Mucosa of stomach (tissue), 1 donor: ENCODE data around the gene PANK4.

Experiments
- H3K27me3 ChIP-seq: one replicate; pipeline ENCODE4 v1.7.0; 2013; ENCODE audit warnings: mild to moderate bottlenecking, low read length; ENCODE audit not compliant: control insufficient read depth, insufficient read depth
- H3K36me3 ChIP-seq: one replicate; pipeline ENCODE4 v1.7.0; 2013; ENCODE audit warnings: low read length; ENCODE audit not compliant: control insufficient read depth, insufficient read depth
- H3K4me1 ChIP-seq: one replicate; pipeline ENCODE4 v1.7.0; 2013; ENCODE audit warnings: mild to moderate bottlenecking, low read length; ENCODE audit not compliant: control insufficient read depth, insufficient read depth
- H3K4me3 ChIP-seq: one replicate; pipeline ENCODE4 v1.7.0; 2013; ENCODE audit warnings: low read length
- H3K9ac ChIP-seq: one replicate; pipeline ENCODE4 v1.7.0; 2013; ENCODE audit warnings: mild to moderate bottlenecking, low read length, moderate library complexity
- H3K9me3 ChIP-seq: one replicate; pipeline ENCODE4 v1.7.0; 2013; ENCODE audit warnings: mild to moderate bottlenecking, low read length, moderate library complexity; ENCODE audit not compliant: control insufficient read depth
- donor health status: Pancreatic carcinoma.

PANK4 gene

DNA sequence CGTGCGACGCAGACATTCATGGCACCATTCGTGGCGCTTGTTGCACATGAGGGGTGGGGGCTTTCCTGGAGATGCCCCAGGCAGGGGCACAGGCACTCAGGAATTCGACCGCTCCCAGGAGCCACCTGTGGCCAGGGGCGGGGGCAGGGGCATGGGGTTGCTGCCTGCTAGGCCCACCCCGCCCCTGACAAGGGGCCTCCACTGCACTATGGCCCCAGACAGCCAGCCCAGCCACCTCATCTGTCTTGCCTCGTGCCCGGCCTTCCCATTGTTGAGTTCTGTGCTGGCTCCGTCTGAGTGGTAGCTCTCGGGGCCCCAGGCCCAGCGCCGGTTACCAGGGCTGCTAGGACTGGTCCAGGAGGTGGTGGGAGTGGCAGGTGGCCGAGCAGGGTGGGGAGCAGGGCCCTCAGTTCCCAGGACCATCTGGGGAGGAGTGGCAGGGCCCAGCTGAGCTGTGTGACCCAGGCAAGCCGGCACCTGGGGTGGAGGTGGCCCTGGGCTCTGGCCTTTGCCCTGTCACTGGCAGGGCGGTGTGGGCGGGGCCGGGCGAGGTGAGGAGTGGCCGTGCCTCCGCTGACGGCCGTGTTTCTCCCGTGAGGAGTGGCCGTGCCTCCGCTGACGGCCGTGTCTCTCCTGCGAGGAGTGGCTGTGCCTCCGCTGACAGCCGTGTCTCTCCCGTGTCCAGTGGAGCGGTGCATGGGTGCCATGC is 48.5 kb downstream of the PANK4 start:
- no peak overlapping the region for H3K4me3 ChIP-seq
- no peaks in the 10 kb centered on the region for H3K4me1 ChIP-seq
- no peaks in the 10 kb centered on the region for H3K27me3 ChIP-seq

DNA sequence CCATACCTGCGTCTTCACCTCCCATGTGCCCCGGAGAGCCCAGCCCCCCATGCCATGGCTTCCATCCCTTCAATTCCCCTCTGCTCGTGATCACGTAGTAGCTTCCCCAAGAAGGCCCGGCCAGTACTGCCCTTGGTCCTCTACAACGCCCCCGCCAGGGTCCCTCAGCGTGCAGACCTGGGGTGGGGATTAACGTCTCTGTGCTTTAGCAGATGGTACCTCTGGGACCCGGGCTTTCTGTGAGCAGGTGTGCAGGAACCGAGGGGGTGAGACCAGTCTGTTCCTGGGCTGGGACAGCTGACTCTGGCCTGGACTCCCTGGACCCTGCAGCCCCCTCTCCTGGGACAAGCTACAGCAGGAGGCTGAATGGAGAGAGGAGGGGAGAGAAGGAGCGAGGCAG is 49.1 kb downstream of the PANK4 start:
- H3K27me3 ChIP-seq, result no peaks in the 10 kb centered on the region
- no peaks in the 10 kb centered on the region for H3K4me1 ChIP-seq
- no peak overlapping the region for H3K9ac ChIP-seq
- no peak overlapping the region for H3K4me3 ChIP-seq
- no peaks in the 10 kb centered on the region for H3K9me3 ChIP-seq
- H3K36me3 ChIP-seq, result no peaks in the 10 kb centered on the region

More for the DNA sequence above, 48.5 kb downstream of the PANK4 start:
- no peaks in the 10 kb centered on the region for H3K9me3 ChIP-seq
- no peaks in the 10 kb centered on the region for H3K36me3 ChIP-seq
- no peak overlapping the region for H3K9ac ChIP-seq

DNA sequence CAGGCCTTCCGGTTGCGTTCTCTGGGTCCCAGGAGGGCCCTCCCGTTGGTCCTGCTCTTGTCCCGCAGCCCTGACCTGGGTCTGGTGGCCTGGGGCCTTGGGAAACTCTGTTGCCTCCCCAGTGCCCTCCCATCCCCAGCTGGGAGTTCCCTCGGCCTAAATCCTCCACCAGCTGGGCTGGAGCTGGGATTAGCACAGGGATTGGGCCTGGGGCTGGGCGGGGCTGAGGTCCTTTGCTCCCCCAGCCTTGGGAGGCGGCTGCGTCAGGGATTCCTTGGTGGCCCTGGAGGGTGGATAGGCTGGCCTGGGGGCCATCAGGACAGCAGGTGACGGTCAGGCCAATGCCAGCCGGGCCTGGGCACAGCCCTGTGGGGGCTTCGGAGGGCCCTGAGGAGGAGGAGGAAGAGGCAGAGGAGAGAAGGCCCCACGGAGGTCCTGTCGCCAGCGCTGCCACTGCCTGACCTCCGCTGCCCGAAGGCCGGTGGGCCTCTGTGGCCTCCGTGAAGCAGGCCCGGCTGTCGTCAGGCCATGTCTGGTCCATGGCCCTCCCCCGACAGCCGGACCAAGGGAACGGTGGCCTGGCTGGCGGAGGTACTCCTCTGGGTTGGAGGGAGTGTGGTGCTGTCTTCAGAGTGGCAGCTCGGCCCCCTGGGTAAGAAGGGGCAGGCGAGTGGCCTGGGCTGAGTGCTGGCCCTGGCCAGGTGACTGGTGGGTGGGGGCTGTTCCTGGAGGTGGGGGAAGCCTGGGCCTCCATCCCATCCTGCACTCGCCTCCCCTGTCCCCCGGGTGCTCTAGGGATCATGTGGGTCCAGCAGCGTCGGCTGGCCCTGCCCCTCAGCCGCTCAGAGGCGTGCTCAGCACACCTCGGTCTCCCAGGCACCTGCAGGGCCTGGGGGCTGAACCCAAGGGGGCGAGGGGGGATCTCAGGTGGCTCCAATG is 50.1 kb downstream of the PANK4 start, which contains the start of gene PLCH2:
PLCH2 (plus strand) TSS at position 229 of the 939 bp plus-strand sequence; CDS start at position 529, 300 bp downstream.
- Histone ChIP-seq H3K27me3 (no peaks in the 10 kb centered on the region), H3K4me1 (no peaks in the 10 kb centered on the region), H3K9me3 (no peaks in the 10 kb centered on the region)

DNA sequence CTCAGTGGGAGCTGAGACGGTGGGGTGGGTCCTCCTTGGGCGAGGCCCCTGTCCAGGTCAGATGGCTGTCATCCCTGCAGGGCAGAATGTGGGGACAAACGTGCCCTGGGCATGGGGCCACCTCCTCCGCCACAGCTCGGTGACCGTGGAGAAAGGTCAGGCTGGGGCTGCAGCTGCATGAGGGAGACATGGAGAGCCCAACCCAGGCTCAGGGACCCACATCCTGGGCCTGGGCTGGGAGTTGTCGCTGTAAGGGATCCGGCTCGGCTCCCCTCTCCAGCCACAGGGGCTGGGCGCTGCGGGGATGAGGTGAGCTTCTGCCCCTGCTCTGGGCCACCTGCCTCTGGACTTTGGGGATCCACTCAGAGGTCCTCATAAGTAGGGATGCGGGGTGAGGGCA is 50.8 kb downstream of the PANK4 start:
- no peaks in the 10 kb centered on the region for H3K4me1 ChIP-seq
- H3K9ac ChIP-seq, result no peak overlapping the region
- no peaks in the 10 kb centered on the region for H3K36me3 ChIP-seq
- no peak overlapping the region for H3K4me3 ChIP-seq
- no peaks in the 10 kb centered on the region for H3K9me3 ChIP-seq
- H3K27me3 ChIP-seq, result no peaks in the 10 kb centered on the region

More for the DNA sequence above, 50.1 kb downstream of the PANK4 start, which contains the start of gene PLCH2:
- no peak within 1 kb of the TSS for H3K9ac ChIP-seq
- no peak within 1 kb of the TSS for H3K4me3 ChIP-seq
- no peaks in the 10 kb centered on the region for H3K36me3 ChIP-seq

DNA sequence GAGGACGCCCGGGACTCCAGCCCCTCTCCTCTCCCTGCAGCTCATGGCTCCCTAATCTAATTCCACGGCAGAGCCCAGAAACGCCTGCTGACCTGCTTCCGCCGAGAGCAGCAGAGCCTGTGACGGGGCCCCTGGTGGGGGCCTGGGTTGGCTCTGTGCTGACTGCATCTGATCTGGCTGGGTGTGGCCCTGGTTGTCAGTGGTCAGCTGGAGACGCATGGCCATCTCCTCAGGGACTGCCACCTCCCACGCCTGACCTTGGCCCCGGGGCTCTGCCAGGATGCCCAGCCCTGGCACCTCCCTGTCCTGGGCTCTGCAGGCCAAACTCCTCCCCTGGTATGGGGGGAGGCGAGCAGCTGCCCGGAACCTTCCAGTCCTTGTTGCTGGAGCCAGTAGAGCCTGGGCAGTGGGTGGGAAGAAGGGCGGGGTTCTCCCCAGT is 51.4 kb downstream of the PANK4 start:
- H3K9ac ChIP-seq, result no peak overlapping the region
- H3K9me3 ChIP-seq, result no peaks in the 10 kb centered on the region
- H3K36me3 ChIP-seq, result no peaks in the 10 kb centered on the region
- no peak overlapping the region for H3K4me3 ChIP-seq
- H3K4me1 ChIP-seq, result no peaks in the 10 kb centered on the region
- H3K27me3 ChIP-seq, result no peaks in the 10 kb centered on the region

DNA sequence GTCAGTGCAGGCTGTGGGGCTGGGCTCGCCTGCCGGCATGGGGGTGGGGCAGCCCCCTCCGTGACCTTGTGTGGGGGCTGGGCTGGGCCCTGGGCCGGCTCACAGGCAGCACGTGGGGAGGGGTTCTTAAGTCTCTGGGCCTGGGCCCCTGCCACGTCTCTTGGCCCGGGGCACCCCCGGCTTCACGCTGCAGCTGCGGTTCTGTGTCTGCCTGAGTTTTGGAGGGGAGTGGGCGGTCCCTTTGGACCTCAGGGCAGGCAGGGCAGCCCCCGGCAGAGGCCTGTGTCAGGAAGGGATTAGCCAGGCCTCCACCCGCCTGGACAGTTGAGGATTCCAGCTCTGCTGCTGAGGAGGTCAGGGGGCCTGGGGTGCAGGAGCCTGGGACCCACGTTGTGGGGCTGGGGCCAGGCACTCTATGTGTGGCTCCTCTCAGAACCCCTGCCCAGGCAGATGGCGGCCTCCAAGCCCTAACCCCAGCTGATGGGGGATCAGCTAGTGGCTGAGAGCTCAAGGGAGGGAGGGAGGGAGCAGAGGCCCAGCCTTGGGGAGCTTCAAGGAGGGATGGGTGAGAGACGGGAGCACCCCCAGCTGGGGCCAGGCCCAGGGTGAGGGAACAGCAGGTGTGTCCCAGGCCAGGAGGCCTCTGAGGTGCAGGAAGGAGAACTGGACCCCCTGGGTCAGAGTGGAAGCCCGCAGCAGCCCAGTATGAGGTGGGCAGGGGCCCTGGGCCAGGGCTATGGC is 52.1 kb downstream of the PANK4 start:
- Histone ChIP-seq H3K36me3 (no peaks in the 10 kb centered on the region), H3K9me3 (no peaks in the 10 kb centered on the region), H3K4me1 (no peaks in the 10 kb centered on the region), H3K4me3 (no peak overlapping the region), H3K9ac (no peak overlapping the region), H3K27me3 (no peaks in the 10 kb centered on the region)

DNA sequence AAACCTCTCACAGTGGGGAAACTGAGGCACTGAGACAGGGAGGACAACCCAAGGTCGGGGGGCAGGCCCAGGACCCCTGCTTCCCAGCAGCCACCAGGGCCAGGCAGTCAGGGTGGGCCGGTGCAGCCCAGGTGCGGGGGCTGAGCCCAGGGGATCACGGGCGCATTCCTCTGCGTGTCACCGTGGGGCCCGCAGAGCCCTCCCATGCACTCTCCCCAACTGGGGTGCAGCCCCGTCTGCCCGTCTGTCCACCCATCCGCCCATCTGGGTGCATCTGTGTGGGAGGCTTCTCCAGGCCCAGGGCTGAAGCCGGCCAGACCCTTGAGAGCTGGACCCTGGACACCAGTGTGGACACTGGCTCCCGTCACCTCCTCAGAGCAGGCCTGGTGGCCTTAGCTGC is 53.2 kb downstream of the PANK4 start:
- H3K9me3 ChIP-seq, result no peaks in the 10 kb centered on the region
- no peaks in the 10 kb centered on the region for H3K4me1 ChIP-seq
- no peak overlapping the region for H3K4me3 ChIP-seq
- H3K9ac ChIP-seq, result no peak overlapping the region
- H3K27me3 ChIP-seq, result peaks cover 9% of the 10 kb centered on the region
- no peaks in the 10 kb centered on the region for H3K36me3 ChIP-seq

DNA sequence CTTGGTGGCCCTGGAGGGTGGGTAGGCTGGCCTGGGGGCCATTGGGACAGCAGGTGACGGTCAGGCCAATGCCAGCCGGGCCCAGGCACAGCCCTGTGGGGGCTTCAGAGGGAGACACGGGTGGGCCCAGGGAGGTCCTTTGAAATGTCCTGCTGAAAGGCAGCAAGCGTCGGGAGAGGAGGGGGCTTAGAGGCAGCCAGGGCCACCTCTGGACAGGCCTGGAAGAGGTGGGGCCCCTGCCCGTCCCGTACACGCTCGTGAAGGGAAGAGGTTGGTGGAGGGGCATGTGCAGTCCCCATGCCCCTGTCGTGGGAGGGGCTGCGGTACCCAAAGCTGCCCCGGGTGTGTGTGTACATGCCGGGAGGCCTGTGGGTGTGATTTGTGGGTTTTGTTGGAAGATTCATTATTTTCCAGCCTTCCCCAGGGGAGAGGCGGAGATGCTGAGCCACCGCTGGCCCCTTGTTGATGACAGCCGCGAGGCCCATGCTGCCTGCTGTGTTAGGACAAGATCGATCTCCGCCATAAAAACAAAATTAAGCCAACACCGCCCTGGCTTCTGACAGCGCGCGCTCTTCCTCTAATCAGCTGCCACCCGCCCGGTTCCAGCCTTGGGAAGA is 53.7 kb downstream of the PANK4 start:
- Histone ChIP-seq H3K4me1 (no peaks in the 10 kb centered on the region), H3K9me3 (no peaks in the 10 kb centered on the region), H3K27me3 (peaks cover 14% of the 10 kb centered on the region), H3K9ac (no peak overlapping the region), H3K4me3 (no peak overlapping the region), H3K36me3 (no peaks in the 10 kb centered on the region)

DNA sequence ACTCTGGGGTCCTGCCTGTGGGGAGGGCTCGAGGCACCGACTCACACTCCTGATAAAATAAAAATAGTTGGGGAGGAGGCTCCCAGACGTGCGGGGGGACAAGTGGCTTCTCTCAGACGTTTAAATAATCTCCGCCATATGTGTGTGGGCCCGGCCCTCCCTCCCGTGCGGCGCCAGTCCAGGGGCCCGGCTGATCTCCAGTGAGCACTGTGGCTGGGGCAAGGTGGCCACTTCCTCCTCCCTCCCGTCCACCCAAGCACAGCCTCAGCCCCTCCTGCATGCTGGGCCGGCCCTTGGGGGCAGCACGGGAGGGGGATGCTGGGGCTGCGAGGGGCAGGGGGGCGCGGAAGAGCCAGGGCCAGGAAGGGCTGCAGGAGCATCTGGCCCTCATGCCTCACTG is 54.3 kb downstream of the PANK4 start:
- Histone ChIP-seq H3K36me3 (no peaks in the 10 kb centered on the region), H3K4me1 (no peaks in the 10 kb centered on the region), H3K4me3 (no peak overlapping the region), H3K9ac (no peak overlapping the region), H3K9me3 (no peaks in the 10 kb centered on the region), H3K27me3 (peaks cover 17% of the 10 kb centered on the region)

DNA sequence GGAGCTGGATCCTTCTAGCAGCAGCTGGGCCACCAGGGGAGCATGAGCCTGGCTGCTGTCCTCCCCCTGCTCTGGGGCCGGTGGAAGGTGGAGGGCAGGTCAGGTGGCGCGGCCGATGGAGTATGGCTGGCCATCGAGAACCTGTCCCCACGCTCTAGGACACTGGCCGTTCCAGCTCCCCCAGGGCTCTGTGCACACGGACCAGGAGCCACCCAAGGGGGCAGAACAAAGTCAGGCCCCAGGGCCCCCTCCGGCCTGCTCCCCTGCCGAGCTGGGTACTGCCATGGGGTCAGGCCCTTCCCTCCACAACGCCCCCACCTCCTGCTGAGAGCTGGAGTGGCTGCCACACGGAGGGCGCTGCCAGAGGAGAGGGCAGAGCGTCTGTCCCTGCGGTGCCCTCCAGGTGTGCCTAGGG is 54.8 kb downstream of the PANK4 start:
- peaks cover 17% of the 10 kb centered on the region for H3K27me3 ChIP-seq
- no peak overlapping the region for H3K4me3 ChIP-seq
- no peak overlapping the region for H3K9ac ChIP-seq
- H3K9me3 ChIP-seq, result no peaks in the 10 kb centered on the region
- H3K36me3 ChIP-seq, result no peaks in the 10 kb centered on the region
- no peaks in the 10 kb centered on the region for H3K4me1 ChIP-seq

DNA sequence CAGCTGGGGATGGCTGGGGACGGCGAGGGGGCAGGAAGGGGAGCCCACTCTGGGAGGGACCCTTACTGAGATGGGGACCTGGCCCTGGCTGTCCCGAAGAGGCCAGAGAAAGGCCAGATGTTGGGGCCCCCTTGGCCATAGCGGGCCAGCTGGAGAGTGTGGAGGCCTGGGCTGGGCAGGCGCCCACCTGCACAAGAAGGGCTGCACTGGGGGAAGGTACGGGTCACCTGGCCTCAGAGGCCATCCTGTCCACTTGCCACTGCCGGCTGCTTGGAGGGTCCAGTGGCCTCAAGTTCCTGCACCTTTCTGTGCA is 55.3 kb downstream of the PANK4 start:
- Histone ChIP-seq H3K36me3 (no peaks in the 10 kb centered on the region), H3K9ac (no peak overlapping the region), H3K4me1 (no peaks in the 10 kb centered on the region), H3K4me3 (no peak overlapping the region), H3K9me3 (no peaks in the 10 kb centered on the region), H3K27me3 (peaks cover 17% of the 10 kb centered on the region)
